A549 treated with CORT108297 at 1 μM for 4 hours (cell line): ENCODE results near the gene C19orf53. TPM values are rescaled to one million over a fixed set of nuclear protein-coding genes. Genes with fewer than 3 reads are reported as not detected.

Experiments
- total RNA-seq: library from RNA; stranded (reverse); fragments of 200-300 nt; extraction: Qiagen RNA extraction; gene quantifications from 5 replicates; pipeline ENCODE4 v1.2.3, GENCODE V29; 2022

C19orf53 gene
- total RNA-seq, result 129 to 218 TPM (median 210 TPM) in 5 replicates

GRCh38 chr19:13774217-13775191 lies at the start of gene C19orf53:
Gene C19orf53, plus strand, starts transcription at chr19:13774456. Its CDS starts 22 bp downstream, at chr19:13774478.

GRCh38 chr19:13764101-13764807 lies 10.0 kb upstream of the C19orf53 start, which contains the start of gene MRI1:
Gene MRI1, plus strand, starts transcription at chr19:13764522. Its CDS starts 67 bp downstream, at chr19:13764589.

GRCh38 chr19:13794757-13795589 lies 20.7 kb downstream of the C19orf53 start, which contains the start of gene ZSWIM4:
Gene ZSWIM4, plus strand, starts transcription at chr19:13795443. Its CDS starts 206 bp downstream, at chr19:13795649.

Other genes with a start within 250 kb of the C19orf53 start
- 10.9 to 16.9 TPM (median 16.1 TPM) in 5 replicates for gene MRI1, start 9.9 kb upstream of the C19orf53 start, total RNA-seq
- gene ZSWIM4, start 21.0 kb downstream of the C19orf53 start, total RNA-seq, result 6.0 to 9.5 TPM (median 8.0 TPM) in 5 replicates
- gene NANOS3, start 102.7 kb downstream of the C19orf53 start, total RNA-seq, result 1.4 to 4.1 TPM (median 3.2 TPM) in 5 replicates
- 0.36 to 1.3 TPM (median 0.60 TPM) in 5 replicates for gene BRME1, start 131.7 kb downstream of the C19orf53 start, total RNA-seq
- 8.6 to 11.6 TPM (median 10.3 TPM) in 5 replicates for gene CC2D1A, start 131.7 kb downstream of the C19orf53 start, total RNA-seq
- gene PODNL1, start 164.0 kb downstream of the C19orf53 start, total RNA-seq, result 0.88 to 1.8 TPM (median 1.1 TPM) in 5 replicates
- 13.2 to 23.3 TPM (median 22.1 TPM) in 5 replicates for gene DCAF15, start 178.1 kb downstream of the C19orf53 start, total RNA-seq
- 3.7 to 6.3 TPM (median 5.7 TPM) in 5 replicates for gene RFX1, start 231.9 kb downstream of the C19orf53 start, total RNA-seq